Measurements from ENCODE around the gene KIF5A.

DNA sequence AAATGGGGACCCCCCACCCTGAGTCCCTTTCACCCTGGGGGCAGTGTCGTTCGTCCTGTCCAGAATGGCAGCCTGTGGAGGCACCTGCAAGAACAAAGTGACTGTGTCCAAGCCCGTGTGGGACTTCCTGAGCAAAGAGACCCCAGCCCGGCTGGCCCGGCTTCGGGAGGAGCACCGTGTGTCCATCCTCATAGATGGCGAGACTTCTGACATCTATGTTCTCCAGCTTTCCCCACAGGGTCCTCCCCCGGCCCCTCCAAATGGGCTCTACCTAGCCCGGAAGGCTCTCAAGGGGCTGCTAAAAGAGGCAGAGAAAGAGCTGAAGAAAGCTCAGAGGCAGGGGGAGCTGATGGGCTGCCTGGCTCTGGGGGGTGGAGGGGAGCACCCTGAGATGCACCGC is 57.0 kb downstream of the KIF5A start:
- TF ChIP-seq, protein P1, sequence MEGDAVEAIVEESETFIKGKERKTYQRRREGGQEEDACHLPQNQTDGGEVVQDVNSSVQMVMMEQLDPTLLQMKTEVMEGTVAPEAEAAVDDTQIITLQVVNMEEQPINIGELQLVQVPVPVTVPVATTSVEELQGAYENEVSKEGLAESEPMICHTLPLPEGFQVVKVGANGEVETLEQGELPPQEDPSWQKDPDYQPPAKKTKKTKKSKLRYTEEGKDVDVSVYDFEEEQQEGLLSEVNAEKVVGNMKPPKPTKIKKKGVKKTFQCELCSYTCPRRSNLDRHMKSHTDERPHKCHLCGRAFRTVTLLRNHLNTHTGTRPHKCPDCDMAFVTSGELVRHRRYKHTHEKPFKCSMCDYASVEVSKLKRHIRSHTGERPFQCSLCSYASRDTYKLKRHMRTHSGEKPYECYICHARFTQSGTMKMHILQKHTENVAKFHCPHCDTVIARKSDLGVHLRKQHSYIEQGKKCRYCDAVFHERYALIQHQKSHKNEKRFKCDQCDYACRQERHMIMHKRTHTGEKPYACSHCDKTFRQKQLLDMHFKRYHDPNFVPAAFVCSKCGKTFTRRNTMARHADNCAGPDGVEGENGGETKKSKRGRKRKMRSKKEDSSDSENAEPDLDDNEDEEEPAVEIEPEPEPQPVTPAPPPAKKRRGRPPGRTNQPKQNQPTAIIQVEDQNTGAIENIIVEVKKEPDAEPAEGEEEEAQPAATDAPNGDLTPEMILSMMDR (conservative IDR thresholded peaks at IDR 0.05; ENCODE audit: low read depth, low read length) = no peak
- TF ChIP-seq RFX5 (IDR thresholded peaks at IDR 0.05; ENCODE audit: low read depth, low read length) (no peak), SMC3 (IDR thresholded peaks at IDR 0.05; ENCODE audit: low read depth, low read length) (no peak), MXI1 (IDR thresholded peaks at IDR 0.05; ENCODE audit: borderline replicate concordance, low read depth, low read length) (no peak), POLR2A (IDR thresholded peaks at IDR 0.05; ENCODE audit: low read depth, low read length) (no peak), MAZ (IDR thresholded peaks at IDR 0.05; ENCODE audit: borderline replicate concordance, low read depth, low read length) (no peak), CEBPB (IDR thresholded peaks at IDR 0.05; ENCODE audit: low read depth, low read length) (no peak), RAD21 (IDR thresholded peaks at IDR 0.05; ENCODE audit: low read length) (no peak), BHLHE40 (IDR thresholded peaks at IDR 0.05; ENCODE audit: low read depth, low read length) (no peak), MAFK (IDR thresholded peaks at IDR 0.05; ENCODE audit: low read depth, low read length) (no peak), RCOR1 (IDR thresholded peaks at IDR 0.05; ENCODE audit: insufficient replicate concordance, low read length) (no peak), FOS (IDR thresholded peaks at IDR 0.05; ENCODE audit: low read depth, low read length) (no peak)
- TF ChIP-seq, protein P2, sequence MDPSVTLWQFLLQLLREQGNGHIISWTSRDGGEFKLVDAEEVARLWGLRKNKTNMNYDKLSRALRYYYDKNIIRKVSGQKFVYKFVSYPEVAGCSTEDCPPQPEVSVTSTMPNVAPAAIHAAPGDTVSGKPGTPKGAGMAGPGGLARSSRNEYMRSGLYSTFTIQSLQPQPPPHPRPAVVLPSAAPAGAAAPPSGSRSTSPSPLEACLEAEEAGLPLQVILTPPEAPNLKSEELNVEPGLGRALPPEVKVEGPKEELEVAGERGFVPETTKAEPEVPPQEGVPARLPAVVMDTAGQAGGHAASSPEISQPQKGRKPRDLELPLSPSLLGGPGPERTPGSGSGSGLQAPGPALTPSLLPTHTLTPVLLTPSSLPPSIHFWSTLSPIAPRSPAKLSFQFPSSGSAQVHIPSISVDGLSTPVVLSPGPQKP (IDR thresholded peaks at IDR 0.05; ENCODE audit: borderline replicate concordance, low read depth, low read length) = no peak
- TF ChIP-seq, protein P3, sequence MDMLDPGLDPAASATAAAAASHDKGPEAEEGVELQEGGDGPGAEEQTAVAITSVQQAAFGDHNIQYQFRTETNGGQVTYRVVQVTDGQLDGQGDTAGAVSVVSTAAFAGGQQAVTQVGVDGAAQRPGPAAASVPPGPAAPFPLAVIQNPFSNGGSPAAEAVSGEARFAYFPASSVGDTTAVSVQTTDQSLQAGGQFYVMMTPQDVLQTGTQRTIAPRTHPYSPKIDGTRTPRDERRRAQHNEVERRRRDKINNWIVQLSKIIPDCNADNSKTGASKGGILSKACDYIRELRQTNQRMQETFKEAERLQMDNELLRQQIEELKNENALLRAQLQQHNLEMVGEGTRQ (IDR thresholded peaks at IDR 0.05; ENCODE audit: low read depth, low read length) = no peak
